Gastroesophageal sphincter (tissue), 3 donors: ENCODE data around the gene MCCD1.

Experiments used
- CTCF ChIP-seq, 4 experiments: fragments of 200-600 bp in 2 of 4; fragments of 450-650 bp in 2 of 4; sonication (generic) in 1 of 4; IDR thresholded peaks; one replicate each; pipeline ENCODE4 v1.5.1; 2017 to 2019; ENCODE audit warnings: antibody characterized with exemption in 4 of 4, mild to moderate bottlenecking in 2 of 4, moderate library complexity in 2 of 4
- POLR2A ChIP-seq, 2 donors: fragments of 450-650 bp; IDR thresholded peaks; one replicate each; pipeline ENCODE4 v1.6.1; 2017; ENCODE audit warnings: antibody characterized with exemption in 2 of 2, mild to moderate bottlenecking in 2 of 2, moderate library complexity in 1 of 2

GRCh38 chr6:31483392-31483791, 45.4 kb upstream of the MCCD1 start:
- TF ChIP-seq CTCF (IDR thresholded peaks at IDR 0.05) (no peak), POLR2A (IDR thresholded peaks at IDR 0.05) (no peak)
